NT2/D1 (cell line): ENCODE measurements around the gene IMMP2L.

Source experiments
- DNase-seq: peaks from one replicate; pipeline ENCODE4 v3.0.0-alpha.2; 2011; ENCODE audit warnings: low read depth, low spot score
- H3K27me3 ChIP-seq: 2 replicates; pipeline ENCODE4 v1.6.0; 2011; ENCODE audit warnings: mild to moderate bottlenecking; ENCODE audit not compliant: insufficient read length, insufficient read depth
- H3K36me3 ChIP-seq: 2 replicates; pipeline ENCODE4 v1.6.1; 2011; ENCODE audit warnings: mild to moderate bottlenecking, low read length, mixed read lengths; ENCODE audit not compliant: insufficient read depth, insufficient read length
- H3K4me1 ChIP-seq: 2 replicates; pipeline ENCODE4 v1.5.1; 2011; ENCODE audit not compliant: insufficient read depth, insufficient read length
- H3K4me3 ChIP-seq: 2 replicates; pipeline ENCODE4 v1.5.1; 2011; ENCODE audit warnings: low read depth; ENCODE audit not compliant: insufficient read length
- H3K9ac ChIP-seq: 2 replicates; pipeline ENCODE4 v1.6.0; 2011; ENCODE audit warnings: low read depth; ENCODE audit not compliant: insufficient read length
- H3K9me3 ChIP-seq: 2 replicates; pipeline ENCODE4 v1.5.1; 2011; ENCODE audit warnings: mild to moderate bottlenecking, low read length; ENCODE audit not compliant: insufficient read depth
- SUZ12 ChIP-seq: IDR thresholded peaks from 2 replicates; pipeline ENCODE4 v1.6.1; 2011; ENCODE audit not compliant: insufficient read length, insufficient read depth; ENCODE audit errors: extremely low read depth
- YY1 ChIP-seq: IDR thresholded peaks from 2 replicates; pipeline ENCODE4 v1.6.1; 2011; ENCODE audit not compliant: insufficient read length, insufficient read depth
- ZNF274 ChIP-seq: IDR thresholded peaks from 2 replicates; pipeline ENCODE4 v1.6.1; 2011; ENCODE audit warnings: mild to moderate bottlenecking, low read depth, low read length

The IMMP2L gene

DNA sequence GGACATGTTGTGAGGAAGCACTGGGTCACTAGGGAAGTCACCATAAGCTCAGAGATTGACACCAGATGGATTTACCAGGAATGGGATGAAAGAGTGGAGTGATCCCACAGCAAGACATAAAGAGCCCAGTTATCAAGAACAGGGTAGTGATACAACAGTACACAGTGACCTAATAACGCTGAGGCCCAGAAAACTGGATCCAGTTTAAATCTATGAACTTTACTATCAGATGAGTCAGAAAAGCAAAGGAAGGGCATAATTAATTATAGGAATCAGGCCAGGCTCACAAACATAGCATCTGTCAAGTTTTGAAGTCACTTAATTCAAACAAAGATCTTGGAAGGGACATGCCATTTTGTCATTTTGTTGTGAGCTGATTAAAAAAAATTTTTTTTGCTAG, 397.9 kb downstream of the IMMP2L start:
- H3K36me3 ChIP-seq: no peaks in the 10 kb centered on the region
- no peak for TF ChIP-seq SUZ12
- TF ChIP-seq ZNF274: no peak
- no peak for TF ChIP-seq YY1
- H3K4me1 ChIP-seq: no peaks in the 10 kb centered on the region
- H3K9me3 ChIP-seq: no peaks in the 10 kb centered on the region
- no peaks in the 10 kb centered on the region for H3K27me3 ChIP-seq
- H3K4me3 ChIP-seq: no peak overlapping the region
- H3K9ac ChIP-seq: no peak overlapping the region
- no peak for DNase-seq

DNA sequence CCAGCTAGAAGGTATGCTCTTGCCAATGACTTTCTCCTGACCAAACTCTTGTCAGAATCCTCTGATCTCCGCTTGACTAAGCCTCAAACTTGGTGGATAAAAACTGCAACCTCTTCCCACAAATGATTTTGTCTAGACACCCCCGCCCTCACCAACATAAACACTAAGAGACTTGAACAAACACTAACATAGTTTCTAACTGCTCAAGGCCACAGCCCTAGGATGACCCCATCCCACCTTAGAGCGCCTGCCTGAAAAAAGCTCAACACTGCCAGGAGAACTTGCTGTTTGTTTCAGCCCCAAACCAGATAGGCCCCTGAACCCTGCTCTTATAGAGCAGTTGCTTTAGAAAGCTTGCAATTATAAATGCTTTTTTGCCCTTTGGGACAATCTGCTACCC, 399.6 kb downstream of the IMMP2L start:
- no peak overlapping the region for H3K4me3 ChIP-seq
- no peaks in the 10 kb centered on the region for H3K27me3 ChIP-seq
- H3K9me3 ChIP-seq: no peaks in the 10 kb centered on the region
- TF ChIP-seq ZNF274 (no peak), SUZ12 (no peak)
- H3K9ac ChIP-seq: no peak overlapping the region
- no peak for DNase-seq
- H3K4me1 ChIP-seq: no peaks in the 10 kb centered on the region
- H3K36me3 ChIP-seq: no peaks in the 10 kb centered on the region

DNA sequence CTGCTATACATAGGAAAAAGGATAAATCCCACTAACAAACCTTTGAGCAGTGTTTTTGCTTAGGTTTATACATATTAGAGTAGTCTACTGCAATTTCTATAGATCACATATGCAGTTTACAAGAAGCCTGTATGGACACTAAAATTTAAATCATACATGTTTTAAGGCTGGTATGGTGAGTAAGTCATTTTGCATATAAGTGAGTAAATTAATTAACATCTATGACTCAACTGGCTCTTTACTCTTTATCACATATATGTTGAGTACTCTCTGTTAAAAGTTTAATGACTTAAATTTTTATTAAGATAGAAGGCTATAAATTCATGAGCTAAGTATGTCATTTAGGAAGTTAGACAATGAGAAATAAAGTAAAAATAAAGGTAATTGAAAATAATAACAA, 402.0 kb downstream of the IMMP2L start:
- H3K4me3 ChIP-seq: no peak overlapping the region
- TF ChIP-seq ZNF274 (no peak), YY1 (no peak), SUZ12 (no peak)
- H3K27me3 ChIP-seq: no peaks in the 10 kb centered on the region

DNA sequence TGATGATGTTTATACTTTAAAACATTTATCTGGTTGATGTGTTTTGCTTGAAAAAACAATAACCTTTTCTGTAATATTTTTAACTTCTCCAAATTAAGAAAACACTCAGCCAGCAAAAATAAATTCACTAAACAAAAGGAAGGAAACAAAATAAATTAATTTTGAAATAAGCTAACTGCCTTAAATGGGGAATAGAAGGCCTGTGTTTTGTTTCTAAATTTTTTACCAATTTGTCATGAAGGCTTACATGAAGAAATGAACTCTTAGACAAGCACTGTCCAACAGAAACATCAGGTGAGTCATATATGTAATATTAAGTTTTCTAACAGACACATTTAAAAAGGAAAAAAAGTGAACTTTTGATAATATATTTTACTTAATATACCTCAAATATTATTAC, 402.9 kb downstream of the IMMP2L start:
- H3K4me1 ChIP-seq: no peaks in the 10 kb centered on the region
- no peak for DNase-seq
- H3K9me3 ChIP-seq: no peaks in the 10 kb centered on the region
- no peak overlapping the region for H3K4me3 ChIP-seq
- H3K36me3 ChIP-seq: no peaks in the 10 kb centered on the region
- H3K27me3 ChIP-seq: no peaks in the 10 kb centered on the region
- TF ChIP-seq YY1 (no peak), ZNF274 (no peak), SUZ12 (no peak)
- H3K9ac ChIP-seq: no peak overlapping the region

More for the DNA sequence above, 402.0 kb downstream of the IMMP2L start:
- Histone ChIP-seq H3K9me3 (no peaks in the 10 kb centered on the region), H3K4me1 (no peaks in the 10 kb centered on the region), H3K9ac (no peak overlapping the region), H3K36me3 (no peaks in the 10 kb centered on the region)
- no peak for DNase-seq

DNA sequence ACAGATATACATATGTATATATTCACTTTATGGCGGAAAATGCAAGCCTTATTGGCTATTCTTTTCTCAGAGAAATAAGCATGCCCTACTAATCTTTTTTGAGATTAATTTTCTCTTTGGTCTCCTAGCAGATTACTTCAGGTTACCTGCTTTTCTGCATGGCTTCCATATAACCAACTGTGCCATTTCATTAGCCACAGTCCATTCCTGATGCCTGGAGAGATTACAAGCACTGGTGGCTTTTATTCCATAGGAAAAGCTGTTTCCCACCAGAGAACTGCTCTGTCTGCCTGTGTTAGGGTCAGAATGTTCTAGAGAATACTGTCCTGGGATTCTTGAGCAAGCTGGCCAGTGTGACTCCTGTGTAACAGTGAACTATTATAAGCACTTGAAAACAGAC, 411.6 kb downstream of the IMMP2L start:
- Histone ChIP-seq H3K9ac (no peak overlapping the region), H3K27me3 (no peaks in the 10 kb centered on the region), H3K9me3 (no peaks in the 10 kb centered on the region), H3K4me3 (no peak overlapping the region), H3K4me1 (no peaks in the 10 kb centered on the region), H3K36me3 (no peaks in the 10 kb centered on the region)
- DNase-seq: no peak
- TF ChIP-seq YY1: no peak
- TF ChIP-seq SUZ12: no peak
- TF ChIP-seq ZNF274: no peak

DNA sequence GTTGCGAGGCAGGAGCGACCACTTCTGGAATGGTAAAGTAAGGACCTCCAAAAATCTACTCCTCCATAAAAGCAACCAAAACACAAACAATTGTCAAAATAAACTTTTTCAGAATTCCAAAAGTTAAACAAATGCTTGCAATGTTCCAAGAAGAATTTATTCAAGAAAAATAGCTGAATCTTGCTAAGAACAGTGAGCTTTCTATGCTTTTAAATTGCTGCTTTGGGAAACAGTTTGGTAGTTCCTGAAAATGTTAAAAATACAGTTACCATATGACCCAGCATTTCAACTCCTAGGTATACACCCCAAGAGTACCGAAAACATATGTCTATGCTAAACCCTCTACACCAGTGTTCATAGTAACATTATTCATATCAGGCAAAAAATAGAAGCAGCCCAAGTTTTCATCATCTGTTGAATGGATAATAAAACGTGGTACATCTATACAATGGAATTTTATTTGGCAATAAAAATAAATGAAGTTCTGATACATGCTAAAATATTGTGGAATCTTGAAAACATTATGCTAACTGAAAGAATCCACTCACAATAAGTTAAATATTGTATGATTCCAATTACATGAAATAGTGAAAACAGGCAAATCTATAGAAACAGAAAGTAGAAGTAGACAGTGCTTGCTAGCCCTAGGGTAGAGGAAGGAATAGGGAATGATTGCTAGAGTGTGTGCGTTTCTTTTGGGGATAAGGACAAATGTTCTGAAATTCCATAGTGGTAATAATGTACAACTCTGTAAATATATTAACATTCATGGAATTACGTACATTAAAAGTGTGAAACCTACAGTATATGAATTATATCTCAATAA, 414.4 kb downstream of the IMMP2L start:
- TF ChIP-seq YY1 (no peak), SUZ12 (no peak), ZNF274 (no peak)
- Histone ChIP-seq H3K9me3 (no peaks in the 10 kb centered on the region), H3K9ac (no peak overlapping the region), H3K4me1 (no peaks in the 10 kb centered on the region), H3K4me3 (no peak overlapping the region), H3K27me3 (no peaks in the 10 kb centered on the region), H3K36me3 (no peaks in the 10 kb centered on the region)
- DNase-seq: no peak

DNA sequence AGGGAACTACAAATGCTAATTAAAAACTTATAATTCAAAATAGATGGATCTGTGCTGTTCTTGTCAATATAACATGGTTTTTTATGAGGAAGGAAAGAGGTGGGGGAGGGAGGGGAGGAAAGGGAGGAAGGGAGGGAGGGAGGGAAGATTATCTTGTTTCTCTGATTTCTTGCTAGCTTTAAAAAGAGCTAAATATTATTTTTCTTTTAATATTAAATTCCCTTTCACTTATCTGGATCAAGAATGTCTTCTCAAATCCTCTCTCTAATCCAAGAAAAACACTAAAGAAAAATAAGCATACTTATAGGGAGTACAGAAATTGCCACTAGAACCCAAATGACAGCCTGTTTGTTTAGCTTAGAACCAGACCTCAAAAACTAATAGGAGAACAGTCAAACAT, 416.2 kb downstream of the IMMP2L start:
- TF ChIP-seq YY1 (no peak), SUZ12 (no peak), ZNF274 (no peak)
- H3K4me3 ChIP-seq: no peak overlapping the region
- DNase-seq: no peak
- H3K36me3 ChIP-seq: no peaks in the 10 kb centered on the region
- H3K9me3 ChIP-seq: no peaks in the 10 kb centered on the region
- no peak overlapping the region for H3K9ac ChIP-seq
- no peaks in the 10 kb centered on the region for H3K27me3 ChIP-seq
- H3K4me1 ChIP-seq: no peaks in the 10 kb centered on the region
